ENCODE results near the gene TBC1D21.

The TBC1D21 gene

DNA sequence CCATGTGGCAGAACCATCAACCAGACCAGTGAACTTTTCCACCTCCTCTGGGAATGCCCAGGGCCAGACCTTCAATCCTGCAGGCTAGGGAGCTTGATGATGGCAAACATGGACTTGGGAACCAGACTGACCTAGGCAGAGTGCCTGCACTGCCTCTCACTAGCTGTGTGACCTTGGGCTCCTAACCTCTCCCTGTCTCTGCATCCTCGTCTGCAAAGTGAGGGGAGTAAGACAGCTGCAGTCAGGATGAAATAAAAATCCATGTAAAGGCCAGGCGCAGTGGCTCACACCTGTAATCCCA lies 35.4 kb downstream of the TBC1D21 start:
- Histone ChIP-seq H3K36me3 (ENCODE audit: control insufficient read depth in 2 of 2, insufficient read depth in 1 of 2, low read length in 2 of 2) (no peaks in the 10 kb centered on the region), H3K4me3 (ENCODE audit: low read depth, low read length) (no peak overlapping the region), H3K9me3 (ENCODE audit: control insufficient read depth, insufficient read depth, low read depth, low read length) (no peaks in the 10 kb centered on the region), H3K27ac (ENCODE audit: extremely low read depth, low read depth, low read length) (no peak overlapping the region), H3K4me1 (ENCODE audit: control insufficient read depth, insufficient read depth, low read length) (no peaks in the 10 kb centered on the region)
- no peak for TF ChIP-seq ZNF335 (tag by site-specific recombination; conservative IDR thresholded peaks at IDR 0.05)
- TF ChIP-seq, protein P1, sequence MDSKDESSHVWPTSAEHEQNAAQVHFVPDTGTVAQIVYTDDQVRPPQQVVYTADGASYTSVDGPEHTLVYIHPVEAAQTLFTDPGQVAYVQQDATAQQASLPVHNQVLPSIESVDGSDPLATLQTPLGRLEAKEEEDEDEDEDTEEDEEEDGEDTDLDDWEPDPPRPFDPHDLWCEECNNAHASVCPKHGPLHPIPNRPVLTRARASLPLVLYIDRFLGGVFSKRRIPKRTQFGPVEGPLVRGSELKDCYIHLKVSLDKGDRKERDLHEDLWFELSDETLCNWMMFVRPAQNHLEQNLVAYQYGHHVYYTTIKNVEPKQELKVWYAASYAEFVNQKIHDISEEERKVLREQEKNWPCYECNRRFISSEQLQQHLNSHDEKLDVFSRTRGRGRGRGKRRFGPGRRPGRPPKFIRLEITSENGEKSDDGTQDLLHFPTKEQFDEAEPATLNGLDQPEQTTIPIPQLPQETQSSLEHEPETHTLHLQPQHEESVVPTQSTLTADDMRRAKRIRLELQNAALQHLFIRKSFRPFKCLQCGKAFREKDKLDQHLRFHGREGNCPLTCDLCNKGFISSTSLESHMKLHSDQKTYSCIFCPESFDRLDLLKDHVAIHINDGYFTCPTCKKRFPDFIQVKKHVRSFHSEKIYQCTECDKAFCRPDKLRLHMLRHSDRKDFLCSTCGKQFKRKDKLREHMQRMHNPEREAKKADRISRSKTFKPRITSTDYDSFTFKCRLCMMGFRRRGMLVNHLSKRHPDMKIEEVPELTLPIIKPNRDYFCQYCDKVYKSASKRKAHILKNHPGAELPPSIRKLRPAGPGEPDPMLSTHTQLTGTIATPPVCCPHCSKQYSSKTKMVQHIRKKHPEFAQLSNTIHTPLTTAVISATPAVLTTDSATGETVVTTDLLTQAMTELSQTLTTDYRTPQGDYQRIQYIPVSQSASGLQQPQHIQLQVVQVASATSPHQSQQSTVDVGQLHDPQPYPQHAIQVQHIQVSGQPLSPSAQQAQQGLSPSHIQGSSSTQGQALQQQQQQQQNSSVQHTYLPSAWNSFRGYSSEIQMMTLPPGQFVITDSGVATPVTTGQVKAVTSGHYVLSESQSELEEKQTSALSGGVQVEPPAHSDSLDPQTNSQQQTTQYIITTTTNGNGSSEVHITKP (tag by site-specific recombination; IDR thresholded peaks at IDR 0.05): no peak
- TF ChIP-seq KLF7 (tag by site-specific recombination; IDR thresholded peaks at IDR 0.05; ENCODE audit: borderline replicate concordance): no peak
- no peak for TF ChIP-seq GLI4 (tag by site-specific recombination; IDR thresholded peaks at IDR 0.05)
- TF ChIP-seq ZSCAN23 (tag by site-specific recombination; IDR thresholded peaks at IDR 0.05): no peak
- no peak for TF ChIP-seq SP2 (tag by site-specific recombination; IDR thresholded peaks at IDR 0.05)
- no peak for TF ChIP-seq ZNF623 (tag by site-specific recombination; IDR thresholded peaks at IDR 0.05)
- TF ChIP-seq ZBTB20 (tag by site-specific recombination; IDR thresholded peaks at IDR 0.05): no peak
- TF ChIP-seq ZNF518A (tag by site-specific recombination; conservative IDR thresholded peaks at IDR 0.05; ENCODE audit: low read depth): no peak
- TF ChIP-seq ZNF114 (tag by site-specific recombination; IDR thresholded peaks at IDR 0.05): no peak
- TF ChIP-seq KLF9 (tag by site-specific recombination; IDR thresholded peaks at IDR 0.05; ENCODE audit: low read depth): no peak
- TF ChIP-seq, protein P2, sequence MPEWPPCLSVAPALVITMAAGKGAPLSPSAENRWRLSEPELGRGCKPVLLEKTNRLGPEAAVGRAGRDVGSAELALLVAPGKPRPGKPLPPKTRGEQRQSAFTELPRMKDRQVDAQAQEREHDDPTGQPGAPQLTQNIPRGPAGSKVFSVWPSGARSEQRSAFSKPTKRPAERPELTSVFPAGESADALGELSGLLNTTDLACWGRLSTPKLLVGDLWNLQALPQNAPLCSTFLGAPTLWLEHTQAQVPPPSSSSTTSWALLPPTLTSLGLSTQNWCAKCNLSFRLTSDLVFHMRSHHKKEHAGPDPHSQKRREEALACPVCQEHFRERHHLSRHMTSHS (tag by site-specific recombination; IDR thresholded peaks at IDR 0.05): no peak
- TF ChIP-seq MEIS1 (CRISPR knock-in tag; IDR thresholded peaks at IDR 0.05; ENCODE audit: borderline replicate concordance): no peak
- no peak for TF ChIP-seq GLIS1 (tag by site-specific recombination; IDR thresholded peaks at IDR 0.05)
- no peak for TF ChIP-seq ZNF837 (tag by site-specific recombination; IDR thresholded peaks at IDR 0.05)
- no peak for TF ChIP-seq KLF16 (tag by site-specific recombination; IDR thresholded peaks at IDR 0.05)
- TF ChIP-seq ZNF280D (tag by site-specific recombination; IDR thresholded peaks at IDR 0.05): no peak
- TF ChIP-seq ZNF555 (tag by site-specific recombination; conservative IDR thresholded peaks at IDR 0.05): no peak
- no peak for TF ChIP-seq ZNF211 (tag by site-specific recombination; IDR thresholded peaks at IDR 0.05; ENCODE audit: low read depth)
- TF ChIP-seq SP3 (tag by site-specific recombination; IDR thresholded peaks at IDR 0.05): no peak
- ChIA-PET POLR2A (no interaction called here), CTCF (interaction anchor here (0.6 to 9.4 kb wide), 22 partner anchors 10 to 414 kb away, joined by 3 to 88 read pairs (median 3); partner anchors contain the start of genes LOXL1 and TBC1D21)

Data from HEK293 (cell line).